HG02973 (cell line): Measurements from ENCODE around the gene USP34.

Source experiments
- ATAC-seq: cut with Tn5 transposase; IDR thresholded peaks from one replicate; pipeline ENCODE4 v1.9.1; 2021; ENCODE audit warnings: moderate library complexity; ENCODE audit not compliant: unreplicated experiment

The USP34 gene

GRCh38 chr2:61379521-61379920, 91.4 kb downstream of the USP34 start:
- ATAC-seq = no peak

- no peak for ATAC-seq
These were observed 92.6 kb downstream of the USP34 start for GRCh38 chr2:61378281-61378680.

- ATAC-seq = no peak
These were observed 93.8 kb downstream of the USP34 start for GRCh38 chr2:61377046-61377445.

- ATAC-seq = no peak
These were observed 94.7 kb downstream of the USP34 start for GRCh38 chr2:61376211-61376610.

DNA sequence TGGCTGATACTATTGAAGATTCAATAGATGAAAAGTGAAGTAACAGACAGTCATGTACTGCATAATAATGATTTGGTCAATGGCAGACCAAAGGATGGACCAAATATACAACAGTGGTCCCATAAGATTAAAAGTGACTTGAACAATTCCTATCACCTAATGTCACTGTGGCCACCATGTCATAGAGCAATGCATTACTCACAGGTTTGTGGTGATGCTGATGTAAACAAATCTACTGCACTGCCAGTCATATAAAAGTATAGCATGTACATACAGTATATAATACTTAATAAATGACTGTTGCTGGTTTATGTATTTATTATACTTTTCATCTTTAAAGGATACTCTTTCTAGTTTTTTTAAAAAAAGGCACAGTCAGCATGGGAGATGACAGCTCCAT, 99.9 kb downstream of the USP34 start:
- no peak for ATAC-seq

GRCh38 chr2:61368687-61369665, 101.9 kb downstream of the USP34 start:
- no peak for ATAC-seq

DNA sequence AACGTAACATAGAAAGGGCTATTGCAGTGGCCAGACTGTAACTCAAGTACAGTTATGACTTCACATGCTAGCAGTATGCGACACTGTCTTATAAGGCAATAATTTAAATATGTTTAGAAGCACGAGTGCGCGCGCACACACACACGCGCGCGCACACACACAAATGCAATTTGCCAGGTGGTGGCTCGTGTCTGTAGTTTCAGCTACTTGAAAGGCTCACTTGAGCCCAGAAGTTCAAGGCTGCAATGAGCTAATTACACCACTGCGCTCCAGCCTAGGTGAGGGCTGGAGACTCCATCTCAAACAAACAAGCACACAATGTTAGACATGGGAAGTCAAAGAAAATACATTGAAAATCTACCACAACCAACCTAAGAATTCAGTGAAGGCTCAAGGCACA, 103.7 kb downstream of the USP34 start:
- no peak for ATAC-seq

GRCh38 chr2:61363580-61363979, 107.3 kb downstream of the USP34 start:
- no peak for ATAC-seq

DNA sequence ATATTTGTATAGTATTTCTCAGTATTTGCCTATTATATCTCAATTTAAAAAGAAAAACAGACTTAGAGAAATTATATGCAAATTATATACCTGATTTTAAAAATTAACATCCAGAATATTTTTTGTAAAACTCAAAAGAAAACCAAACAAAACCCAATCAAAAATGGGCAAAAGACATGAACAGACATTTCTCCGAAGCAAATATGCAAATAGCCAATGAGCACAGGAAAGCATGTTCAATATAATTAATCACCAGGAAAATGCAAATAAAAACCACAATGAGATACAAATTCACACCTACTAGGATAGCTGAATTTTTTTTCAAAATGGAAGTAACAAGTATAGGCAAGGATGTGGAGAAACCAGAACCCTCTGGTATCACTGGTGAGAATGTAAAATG, 108.0 kb downstream of the USP34 start:
- no peak for ATAC-seq

GRCh38 chr2:61361068-61361467, 109.8 kb downstream of the USP34 start:
- no peak for ATAC-seq

DNA sequence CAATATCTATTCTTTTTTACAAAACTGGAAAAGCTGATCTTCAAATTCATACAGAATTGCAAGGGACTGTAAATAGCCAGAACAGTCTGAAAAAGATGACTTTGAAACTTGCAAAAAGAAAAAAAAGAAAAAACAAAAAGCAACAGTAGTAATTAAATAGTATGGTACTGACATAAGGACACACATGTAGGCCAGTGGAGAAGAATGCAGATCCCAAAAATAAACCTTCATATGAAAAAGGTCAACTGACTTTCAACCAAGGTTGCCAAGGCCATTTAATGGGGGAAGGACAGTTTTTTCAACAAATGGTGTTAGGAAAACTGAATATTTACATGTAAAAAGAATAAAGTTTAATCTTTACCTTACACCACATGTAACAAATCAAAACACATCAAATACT, 111.8 kb downstream of the USP34 start:
- ATAC-seq = no peak

DNA sequence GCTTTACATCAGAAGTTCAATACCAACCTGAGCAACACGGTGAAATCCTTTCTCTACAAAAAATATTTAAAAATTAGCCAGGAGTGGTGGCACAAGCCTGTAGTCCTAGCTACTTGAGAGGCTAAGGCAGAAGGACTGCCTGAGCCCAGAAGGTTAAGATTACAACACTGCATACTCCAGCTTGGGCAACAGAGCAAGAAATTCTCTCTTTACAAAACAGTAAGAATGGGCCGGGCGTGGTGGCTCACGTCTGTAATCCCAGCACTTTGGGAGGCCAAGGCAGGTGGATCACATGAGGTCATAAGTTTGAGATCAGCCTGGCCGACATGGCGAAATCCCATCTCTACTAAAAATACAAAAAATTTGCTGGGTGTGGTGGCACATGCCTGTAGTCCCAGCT, 113.2 kb downstream of the USP34 start:
- ATAC-seq = no peak

GRCh38 chr2:61356958-61357350, 113.9 kb downstream of the USP34 start:
- ATAC-seq = no peak

DNA sequence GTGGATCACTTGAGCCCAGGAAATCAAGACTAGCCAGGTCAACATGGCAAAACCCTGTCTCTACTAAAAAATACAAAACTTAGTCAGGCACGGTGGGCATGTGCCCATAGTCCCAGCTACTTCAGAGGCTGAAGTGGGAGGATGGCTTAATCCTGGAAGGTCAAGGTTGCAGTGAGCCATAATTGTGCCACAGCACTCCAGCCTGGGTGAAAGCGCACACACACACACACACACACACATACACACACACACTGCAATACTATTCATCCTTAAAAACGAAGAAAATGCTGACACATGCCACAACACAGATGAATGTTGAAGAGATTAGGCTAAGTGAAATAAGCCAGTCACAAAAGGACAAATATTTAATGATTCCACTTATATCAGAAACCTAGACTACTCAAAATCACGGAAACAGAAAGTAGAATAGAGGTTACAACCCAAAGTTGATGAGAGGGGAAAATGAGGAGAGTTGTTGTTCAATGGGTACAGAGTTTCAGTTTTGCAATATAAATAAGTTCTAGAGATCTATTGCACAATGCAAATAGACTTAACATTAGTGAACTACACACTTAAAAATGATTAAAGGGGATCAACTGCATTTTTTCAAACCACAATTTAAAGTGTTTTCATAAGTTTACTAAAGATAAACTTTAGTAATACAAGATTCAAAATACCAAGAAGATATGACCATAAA, 114.5 kb downstream of the USP34 start:
- no peak for ATAC-seq

GRCh38 chr2:61354543-61355197, 116.2 kb downstream of the USP34 start:
- no peak for ATAC-seq

DNA sequence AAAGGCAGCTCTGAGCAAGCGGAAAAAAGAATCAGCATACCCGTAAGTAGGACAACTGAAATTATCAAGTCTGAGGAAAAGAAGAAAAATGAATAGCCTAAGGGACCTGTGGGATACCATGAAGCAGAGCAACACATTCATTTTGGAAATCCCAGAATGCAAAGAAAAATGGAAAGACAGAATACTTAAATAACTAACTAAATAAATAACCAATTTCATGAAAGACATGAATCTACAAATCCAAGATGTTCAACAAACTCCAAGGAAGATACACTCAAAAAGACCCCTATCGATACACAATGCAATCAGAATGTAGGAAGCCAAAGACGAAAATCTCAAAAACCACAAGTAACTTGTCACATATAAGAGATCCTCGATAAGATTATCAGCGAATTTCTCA, 117.0 kb downstream of the USP34 start:
- no peak for ATAC-seq

GRCh38 chr2:61350777-61351176, 120.1 kb downstream of the USP34 start:
- ATAC-seq = no peak

DNA sequence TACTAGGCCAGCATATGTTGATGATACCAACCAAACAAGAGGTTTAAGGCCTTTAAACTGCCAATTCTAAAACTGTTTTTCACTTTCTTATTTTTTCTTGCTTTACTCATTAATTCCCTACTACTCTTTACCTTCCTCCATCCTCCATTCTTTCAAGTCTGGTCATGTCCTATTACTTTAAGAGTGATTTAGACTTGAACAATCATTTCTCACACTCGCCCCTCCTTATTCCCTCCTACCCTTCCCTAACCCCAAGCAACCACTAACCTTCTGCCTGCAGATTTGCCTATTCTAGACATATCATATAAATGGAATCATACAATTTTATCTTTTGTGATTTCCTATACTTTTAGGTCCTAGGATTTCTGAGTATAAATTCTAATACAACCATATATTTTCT, 127.7 kb downstream of the USP34 start:
- ATAC-seq = no peak

- no peak for ATAC-seq
These were observed 130.6 kb downstream of the USP34 start for GRCh38 chr2:61340242-61340641.

- no peak for ATAC-seq
These were observed 132.4 kb downstream of the USP34 start for GRCh38 chr2:61338447-61338846.

DNA sequence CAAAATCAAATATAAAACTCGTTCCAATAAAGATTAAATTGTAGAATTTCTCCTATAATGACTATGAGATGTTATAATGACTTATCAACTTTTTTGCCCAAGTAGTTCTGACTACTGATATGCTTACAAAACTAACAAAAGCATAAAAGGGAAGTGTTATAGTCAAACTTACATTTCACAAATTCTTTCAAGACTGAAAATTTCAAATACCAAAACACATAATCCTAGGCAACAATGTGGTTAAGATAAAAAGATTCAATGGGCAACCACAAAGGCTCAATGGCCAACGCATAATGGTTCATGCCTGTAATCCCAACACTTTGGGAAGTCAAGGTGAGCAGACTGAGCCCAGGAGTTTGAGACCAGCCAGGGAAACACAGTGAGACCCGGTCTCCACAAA, 135.7 kb downstream of the USP34 start:
- ATAC-seq = no peak

GRCh38 chr2:61334466-61334865, 136.4 kb downstream of the USP34 start:
- ATAC-seq = no peak
